Peyer's patch (tissue), 4 donors: ENCODE data around the gene FKBP15.

Source experiments
- CTCF ChIP-seq, 6 experiments: fragments of 450-650 bp in 4 of 6; fragments of 200-600 bp in 2 of 6; sonication (generic) in 1 of 6; IDR thresholded peaks; one replicate each; pipeline ENCODE4 v1.5.1; 2017 to 2019; ENCODE audit warnings: antibody characterized with exemption in 6 of 6, mild to moderate bottlenecking in 3 of 6, moderate library complexity in 1 of 6
- POLR2A ChIP-seq, 2 donors: fragments of 450-650 bp; IDR thresholded peaks; one replicate each; pipeline ENCODE4 v1.5.1; 2017; ENCODE audit warnings: antibody characterized with exemption in 2 of 2, mild to moderate bottlenecking in 2 of 2, moderate library complexity in 2 of 2

- TF ChIP-seq CTCF (IDR thresholded peaks at IDR 0.05): no peak
- TF ChIP-seq POLR2A (IDR thresholded peaks at IDR 0.05): no peak
These were observed 41.0 kb upstream of the FKBP15 start for GRCh38 chr9:113261917-113262671.
